Osteocyte (in vitro differentiated cells): ENCODE results near the gene CATSPERB. TPM values are rescaled to one million over a fixed set of nuclear protein-coding genes. Genes with fewer than 3 reads are reported as not detected.

Experiments used
- DNase-seq: peaks from one replicate; pipeline ENCODE4 v3.0.0; 2021; ENCODE audit warnings: mixed read lengths; ENCODE audit not compliant: unreplicated experiment; ENCODE audit errors: extremely low spot score
- H3K27ac Mint-ChIP-seq: one replicate; pipeline ENCODE4 v1.8.0; 2021; ENCODE audit warnings: mild to moderate bottlenecking, mixed read lengths; ENCODE audit not compliant: unreplicated experiment
- H3K27me3 Mint-ChIP-seq: one replicate; pipeline ENCODE4 v1.8.0; 2021; ENCODE audit warnings: mixed read lengths; ENCODE audit not compliant: unreplicated experiment
- H3K36me3 Mint-ChIP-seq: one replicate; pipeline ENCODE4 v1.8.0; 2021; ENCODE audit warnings: mixed read lengths; ENCODE audit not compliant: unreplicated experiment
- H3K4me1 Mint-ChIP-seq: one replicate; pipeline ENCODE4 v1.8.0; 2021; ENCODE audit warnings: mixed read lengths; ENCODE audit not compliant: unreplicated experiment
- H3K4me3 Mint-ChIP-seq: one replicate; pipeline ENCODE4 v1.8.0; 2021; ENCODE audit warnings: mild to moderate bottlenecking, moderate library complexity, mixed read lengths; ENCODE audit not compliant: unreplicated experiment
- H3K9me3 Mint-ChIP-seq: one replicate; pipeline ENCODE4 v1.8.0; 2021; ENCODE audit warnings: mixed read lengths; ENCODE audit not compliant: unreplicated experiment
- CTCF ChIP-seq: fragments of 200-600 bp; sonication (generic); IDR thresholded peaks from 2 replicates; pipeline ENCODE4 v1.5.0; 2021; ENCODE audit warnings: antibody characterized with exemption, mild to moderate bottlenecking, moderate library complexity
- total RNA-seq: library from RNA; stranded (reverse); gene quantifications from 2 replicates; pipeline ENCODE4 v1.2.1, GENCODE V29; 2021

CATSPERB gene
- total RNA-seq, 1 donor from 2014 or later, result not detected

GRCh38 chr14:91714805-91715204 lies 17.1 kb downstream of the CATSPERB start:
- Mint-ChIP-seq H3K27me3 (peaks cover 10% of the 10 kb centered on the region), H3K4me1 (no peaks in the 10 kb centered on the region), H3K27ac (no peak overlapping the region), H3K4me3 (no peak overlapping the region), H3K9me3 (no peaks in the 10 kb centered on the region), H3K36me3 (no peaks in the 10 kb centered on the region)
- DNase-seq, result no peak
- TF ChIP-seq CTCF, result no peak

- no peak for TF ChIP-seq CTCF
- Mint-ChIP-seq H3K4me1 (no peaks in the 10 kb centered on the region), H3K4me3 (no peak overlapping the region), H3K27ac (no peak overlapping the region), H3K36me3 (no peaks in the 10 kb centered on the region), H3K9me3 (no peaks in the 10 kb centered on the region), H3K27me3 (no peaks in the 10 kb centered on the region)
- DNase-seq, result no peak
These were observed 23.1 kb downstream of the CATSPERB start for GRCh38 chr14:91708795-91709194.

- no peak overlapping the region for H3K4me3 Mint-ChIP-seq
- no peak for TF ChIP-seq CTCF
- H3K4me1 Mint-ChIP-seq, result no peaks in the 10 kb centered on the region
- H3K9me3 Mint-ChIP-seq, result no peaks in the 10 kb centered on the region
- no peaks in the 10 kb centered on the region for H3K36me3 Mint-ChIP-seq
- no peak for DNase-seq
- no peak overlapping the region for H3K27ac Mint-ChIP-seq
- no peaks in the 10 kb centered on the region for H3K27me3 Mint-ChIP-seq
These were observed 24.9 kb downstream of the CATSPERB start for GRCh38 chr14:91706996-91707395.

- Mint-ChIP-seq H3K27me3 (no peaks in the 10 kb centered on the region), H3K9me3 (peaks cover 28% of the 10 kb centered on the region), H3K36me3 (no peaks in the 10 kb centered on the region), H3K4me1 (no peaks in the 10 kb centered on the region), H3K27ac (no peak overlapping the region), H3K4me3 (no peak overlapping the region)
- DNase-seq, result no peak
- TF ChIP-seq CTCF, result no peak
These were observed 37.2 kb downstream of the CATSPERB start for GRCh38 chr14:91694643-91695042.

- TF ChIP-seq CTCF, result no peak
- H3K4me1 Mint-ChIP-seq, result no peaks in the 10 kb centered on the region
- no peak for DNase-seq
- H3K36me3 Mint-ChIP-seq, result no peaks in the 10 kb centered on the region
- H3K27me3 Mint-ChIP-seq, result no peaks in the 10 kb centered on the region
- no peak overlapping the region for H3K27ac Mint-ChIP-seq
- H3K4me3 Mint-ChIP-seq, result no peak overlapping the region
- H3K9me3 Mint-ChIP-seq, result peaks cover 32% of the 10 kb centered on the region
These were observed 38.5 kb downstream of the CATSPERB start for GRCh38 chr14:91693346-91693745.
